Erythroblast (primary cell): ENCODE measurements around the gene ARL4D.

ENCODE experiments used
- GATA1 ChIP-seq: IDR thresholded peaks from 2 replicates; pipeline ENCODE4 v1.6.1; 2011; ENCODE audit warnings: low read depth, mild to moderate bottlenecking, control low read depth, low read length, moderate library complexity
- POLR2A ChIP-seq: IDR thresholded peaks from 2 replicates; pipeline ENCODE4 v1.6.1; 2011; ENCODE audit warnings: mild to moderate bottlenecking, low read length

DNA sequence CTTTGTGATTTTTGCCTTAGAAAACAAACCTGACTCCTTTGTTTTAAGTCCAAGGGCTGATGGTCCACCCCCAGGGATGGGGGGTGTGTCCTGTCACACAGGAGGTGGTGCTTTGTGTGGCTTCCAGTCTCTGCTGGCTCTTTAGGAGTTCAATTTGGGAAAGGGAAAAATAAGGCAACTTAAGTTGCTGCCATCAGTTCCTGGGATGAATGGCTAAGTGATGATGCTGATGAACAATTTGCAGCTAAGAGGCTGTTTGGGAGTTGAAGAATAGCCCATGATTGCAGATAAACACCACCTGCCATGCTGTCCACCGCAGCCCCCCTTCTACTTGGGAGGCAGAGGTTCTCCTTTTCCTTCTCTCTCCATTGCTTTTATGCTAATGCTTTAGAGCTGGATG, 40.2 kb downstream of the ARL4D start:
- TF ChIP-seq POLR2A (no peak), GATA1 (no peak)
